Effector memory CD8-positive, alpha-beta T cell (primary cell): ENCODE measurements around the gene OR10A6.

ENCODE experiments used
- ATAC-seq: fragments of 150-1000 bp; cut with Tn5 transposase; replicated peaks from 2 replicates; pipeline ENCODE4 v1.10.0; 2021; ENCODE audit warnings: mild to moderate bottlenecking, moderate library complexity
- DNase-seq, 3 experiments: peaks; one replicate each; pipeline ENCODE4 v3.0.0; 2021
- H3K27ac Mint-ChIP-seq, 2 donors: one replicate each; pipeline ENCODE4 v1.8.0; 2022; ENCODE audit warnings: mild to moderate bottlenecking in 2 of 2, mixed read lengths in 2 of 2, moderate library complexity in 2 of 2
- H3K27me3 Mint-ChIP-seq, 2 donors: one replicate each; pipeline ENCODE4 v1.8.0; 2022; ENCODE audit warnings: mixed read lengths in 2 of 2
- H3K36me3 Mint-ChIP-seq: one replicate; pipeline ENCODE4 v1.8.0; 2022; ENCODE audit warnings: mild to moderate bottlenecking, moderate library complexity, mixed read lengths; ENCODE audit not compliant: insufficient read depth
- H3K4me1 Mint-ChIP-seq, 2 donors: one replicate each; pipeline ENCODE4 v1.8.0; 2022; ENCODE audit warnings: low read depth in 2 of 2, mixed read lengths in 2 of 2
- H3K4me3 Mint-ChIP-seq, 2 donors: one replicate each; pipeline ENCODE4 v1.8.0; 2022; ENCODE audit warnings: mild to moderate bottlenecking in 2 of 2, mixed read lengths in 2 of 2, moderate library complexity in 2 of 2
- H3K9me3 Mint-ChIP-seq, 2 donors: one replicate each; pipeline ENCODE4 v1.8.0; 2022; ENCODE audit warnings: mixed read lengths in 2 of 2

OR10A6 gene

GRCh38 chr11:7905549-7905948 is 25.5 kb downstream of the OR10A6 start:
- no peaks in the 10 kb centered on the region for H3K9me3 Mint-ChIP-seq
- peaks cover 47 to 50% of the 10 kb centered on the region in 2 donors for H3K27me3 Mint-ChIP-seq
- ATAC-seq, result no peak

GRCh38 chr11:7904917-7905316 is 26.2 kb downstream of the OR10A6 start:
- H3K4me1 Mint-ChIP-seq, result no peaks in the 10 kb centered on the region
- no peak for ATAC-seq
- H3K9me3 Mint-ChIP-seq, result no peaks in the 10 kb centered on the region
- no peak overlapping the region for H3K4me3 Mint-ChIP-seq
- peaks cover 46 to 47% of the 10 kb centered on the region in 2 donors for H3K27me3 Mint-ChIP-seq
- H3K27ac Mint-ChIP-seq, result no peak overlapping the region
- DNase-seq, result no peak
- H3K36me3 Mint-ChIP-seq, result no peaks in the 10 kb centered on the region

More at GRCh38 chr11:7905549-7905948, 25.5 kb downstream of the OR10A6 start:
- no peaks in the 10 kb centered on the region for H3K4me1 Mint-ChIP-seq
- no peak overlapping the region for H3K27ac Mint-ChIP-seq
- H3K4me3 Mint-ChIP-seq, result no peak overlapping the region
- no peak for DNase-seq
- H3K36me3 Mint-ChIP-seq, result no peaks in the 10 kb centered on the region

- no peaks in the 10 kb centered on the region for H3K4me1 Mint-ChIP-seq
- ATAC-seq, result no peak
- H3K27me3 Mint-ChIP-seq, result peaks cover 46 to 51% of the 10 kb centered on the region in 2 donors
- H3K27ac Mint-ChIP-seq, result no peak overlapping the region
- no peaks in the 10 kb centered on the region for H3K9me3 Mint-ChIP-seq
- H3K4me3 Mint-ChIP-seq, result no peak overlapping the region
- no peaks in the 10 kb centered on the region for H3K36me3 Mint-ChIP-seq
- no peak for DNase-seq
These were observed 27.1 kb downstream of the OR10A6 start for GRCh38 chr11:7903940-7904339.

- Mint-ChIP-seq H3K4me3 (no peak overlapping the region), H3K4me1 (no peaks in the 10 kb centered on the region), H3K27ac (no peak overlapping the region), H3K36me3 (no peaks in the 10 kb centered on the region), H3K9me3 (no peaks in the 10 kb centered on the region), H3K27me3 (peaks cover 46 to 54% of the 10 kb centered on the region in 2 donors)
- no peak for ATAC-seq
- DNase-seq, result no peak
These were observed 29.7 kb downstream of the OR10A6 start for GRCh38 chr11:7901319-7901854.

GRCh38 chr11:7900686-7901085 is 30.4 kb downstream of the OR10A6 start:
- H3K36me3 Mint-ChIP-seq, result no peaks in the 10 kb centered on the region
- no peak overlapping the region for H3K4me3 Mint-ChIP-seq
- ATAC-seq, result no peak
- no peak overlapping the region for H3K27ac Mint-ChIP-seq
- no peak for DNase-seq
- no peaks in the 10 kb centered on the region for H3K9me3 Mint-ChIP-seq
- peaks cover 44 to 48% of the 10 kb centered on the region in 2 donors for H3K27me3 Mint-ChIP-seq
- H3K4me1 Mint-ChIP-seq, result no peaks in the 10 kb centered on the region

- Mint-ChIP-seq H3K9me3 (no peaks in the 10 kb centered on the region), H3K36me3 (no peaks in the 10 kb centered on the region), H3K4me3 (no peak overlapping the region), H3K4me1 (no peaks in the 10 kb centered on the region), H3K27me3 (peaks cover 34 to 37% of the 10 kb centered on the region in 2 donors), H3K27ac (no peak overlapping the region)
- ATAC-seq (no peak), DNase-seq (no peak)
These were observed 31.6 kb downstream of the OR10A6 start for GRCh38 chr11:7899418-7899817.

GRCh38 chr11:7898666-7899283 is 32.3 kb downstream of the OR10A6 start:
- H3K27ac Mint-ChIP-seq, result no peak overlapping the region
- no peaks in the 10 kb centered on the region for H3K9me3 Mint-ChIP-seq
- H3K27me3 Mint-ChIP-seq, result peaks cover 28 to 31% of the 10 kb centered on the region in 2 donors
- no peak overlapping the region for H3K4me3 Mint-ChIP-seq
- no peaks in the 10 kb centered on the region for H3K36me3 Mint-ChIP-seq
- H3K4me1 Mint-ChIP-seq, result no peaks in the 10 kb centered on the region
- ATAC-seq (no peak), DNase-seq (no peak)

GRCh38 chr11:7896009-7896785 is 34.9 kb downstream of the OR10A6 start:
- Mint-ChIP-seq H3K27me3 (peaks cover 8 to 18% of the 10 kb centered on the region in 2 donors), H3K4me3 (no peak overlapping the region), H3K27ac (no peak overlapping the region), H3K36me3 (no peaks in the 10 kb centered on the region), H3K9me3 (no peaks in the 10 kb centered on the region), H3K4me1 (peaks cover 0 to 5% of the 10 kb centered on the region in 2 donors)
- ATAC-seq (no peak), DNase-seq (no peak)

- ATAC-seq (no peak), DNase-seq (no peak)
- H3K36me3 Mint-ChIP-seq, result no peaks in the 10 kb centered on the region
- no peaks in the 10 kb centered on the region for H3K9me3 Mint-ChIP-seq
- H3K4me3 Mint-ChIP-seq, result no peak overlapping the region
- H3K4me1 Mint-ChIP-seq, result peaks cover 0 to 5% of the 10 kb centered on the region in 2 donors
- H3K27me3 Mint-ChIP-seq, result peaks cover 6 to 13% of the 10 kb centered on the region in 2 donors
- peak overlapping the region in 1 of 2 donors; percentile 35 for H3K27ac Mint-ChIP-seq
These were observed 36.8 kb downstream of the OR10A6 start for GRCh38 chr11:7894251-7894650.

GRCh38 chr11:7893796-7894195 is 37.3 kb downstream of the OR10A6 start:
- no peaks in the 10 kb centered on the region for H3K36me3 Mint-ChIP-seq
- H3K4me1 Mint-ChIP-seq, result peaks cover 0 to 5% of the 10 kb centered on the region in 2 donors
- DNase-seq (no peak), ATAC-seq (no peak)
- H3K4me3 Mint-ChIP-seq, result no peak overlapping the region
- no peaks in the 10 kb centered on the region for H3K9me3 Mint-ChIP-seq
- H3K27me3 Mint-ChIP-seq, result peaks cover 6 to 11% of the 10 kb centered on the region in 2 donors
- peak overlapping the region in 1 of 2 donors; percentile 35 for H3K27ac Mint-ChIP-seq

- DNase-seq (peak in 1 of 3 experiments; percentile 16), ATAC-seq (peak; percentile 66)
- peaks cover 0 to 5% of the 10 kb centered on the region in 2 donors for H3K4me1 Mint-ChIP-seq
- H3K4me3 Mint-ChIP-seq, result no peak overlapping the region
- no peak overlapping the region for H3K27ac Mint-ChIP-seq
- no peaks in the 10 kb centered on the region for H3K9me3 Mint-ChIP-seq
- H3K36me3 Mint-ChIP-seq, result no peaks in the 10 kb centered on the region
- peaks cover 6 to 19% of the 10 kb centered on the region in 2 donors for H3K27me3 Mint-ChIP-seq
These were observed 38.2 kb downstream of the OR10A6 start for GRCh38 chr11:7892840-7893254.

- DNase-seq (no peak), ATAC-seq (no peak)
- H3K4me3 Mint-ChIP-seq, result no peak overlapping the region
- no peaks in the 10 kb centered on the region for H3K36me3 Mint-ChIP-seq
- H3K27me3 Mint-ChIP-seq, result peaks cover 6 to 20% of the 10 kb centered on the region in 2 donors
- peaks cover 0 to 5% of the 10 kb centered on the region in 2 donors for H3K4me1 Mint-ChIP-seq
- no peaks in the 10 kb centered on the region for H3K9me3 Mint-ChIP-seq
- H3K27ac Mint-ChIP-seq, result no peak overlapping the region
These were observed 38.9 kb downstream of the OR10A6 start for GRCh38 chr11:7892059-7892699.

- Mint-ChIP-seq H3K36me3 (no peaks in the 10 kb centered on the region), H3K4me1 (peaks cover 0 to 5% of the 10 kb centered on the region in 2 donors), H3K4me3 (no peak overlapping the region), H3K9me3 (no peaks in the 10 kb centered on the region), H3K27me3 (peaks cover 6 to 20% of the 10 kb centered on the region in 2 donors), H3K27ac (no peak overlapping the region)
- no peak for ATAC-seq
- DNase-seq, result no peak
These were observed 40.5 kb downstream of the OR10A6 start for GRCh38 chr11:7890417-7891172.
